CD14-positive monocyte (primary cell): ENCODE data around the gene DEF6. TPM values are rescaled to one million over a fixed set of nuclear protein-coding genes. Genes with fewer than 3 reads are reported as not detected.
"Not testable (repeated sequence)": the region's sequence is repeated elsewhere in the genome, so short reads cannot be mapped to it uniquely, and the experiment has no call there.

Source experiments
- DNase-seq, 3 donors: peaks; one replicate each; pipeline ENCODE4 v3.0.0-alpha.2; 2011 to 2022
- H2AFZ ChIP-seq: 2 replicates; pipeline ENCODE4 v1.6.0; 2012; ENCODE audit warnings: mild to moderate bottlenecking, low read depth, low read length, inconsistent platforms; ENCODE audit not compliant: insufficient read depth, poor library complexity, severe bottlenecking
- H3K27ac ChIP-seq, 2 donors: 1 replicate in 1 of 2; 2 replicates in 1 of 2; pipeline ENCODE4 v1.5.1; 2012 to 2013; ENCODE audit warnings: low read length in 2 of 2, control low read depth in 1 of 2, inconsistent platforms in 1 of 2, low read depth in 1 of 2, mild to moderate bottlenecking in 1 of 2
- H3K27me3 ChIP-seq, 2 donors: one replicate each; pipeline versions ENCODE4 v1.6.0 to v1.6.1; 2011 to 2013; ENCODE audit warnings: low read length in 2 of 2; ENCODE audit not compliant: control insufficient read depth in 2 of 2, insufficient read depth in 2 of 2
- H3K36me3 ChIP-seq, 2 donors: replicated peaks in 1 of 2; 1 replicate in 1 of 2; 2 replicates in 1 of 2; pipeline versions ENCODE4 v1.5.1 to v1.6.1; 2012 to 2013; ENCODE audit warnings: low read length in 2 of 2, control low read depth in 1 of 2, inconsistent platforms in 1 of 2, mild to moderate bottlenecking in 1 of 2; ENCODE audit not compliant: insufficient read depth in 2 of 2, control insufficient read depth in 1 of 2
- H3K4me1 ChIP-seq, 2 donors: 1 replicate in 1 of 2; 2 replicates in 1 of 2; pipeline versions ENCODE4 v1.5.1 to v1.6.1; 2012 to 2013; ENCODE audit warnings: low read length in 2 of 2, control low read depth in 1 of 2, inconsistent platforms in 1 of 2, mild to moderate bottlenecking in 1 of 2, moderate library complexity in 1 of 2; ENCODE audit not compliant: insufficient read depth in 2 of 2, control insufficient read depth in 1 of 2
- H3K4me2 ChIP-seq: replicated peaks from 2 replicates; pipeline ENCODE3; 2012; ENCODE audit warnings: low read length, moderate library complexity, mild to moderate bottlenecking; ENCODE audit not compliant: poor library complexity, severe bottlenecking; ENCODE audit errors: extremely low read depth
- H3K4me3 ChIP-seq, 3 experiments: fragments of 200-600 bp in 1 of 3; sonication (generic) in 1 of 3; replicated peaks in 1 of 3; 1 replicate in 2 of 3; 2 replicates in 1 of 3; pipeline ENCODE4 v1.5.1; 2011 to 2013; ENCODE audit warnings: low read length in 3 of 3, mild to moderate bottlenecking in 3 of 3, control low read depth in 2 of 3, low read depth in 2 of 3, inconsistent platforms in 1 of 3, moderate library complexity in 1 of 3
- H3K79me2 ChIP-seq: 2 replicates; pipeline ENCODE4 v1.6.0; 2012; ENCODE audit warnings: mild to moderate bottlenecking, control low read depth, inconsistent platforms, low read length, moderate library complexity; ENCODE audit not compliant: insufficient read depth
- H3K9ac ChIP-seq: 2 replicates; pipeline ENCODE4 v1.6.0; 2017; ENCODE audit warnings: low read length, mild to moderate bottlenecking; ENCODE audit not compliant: insufficient read depth, poor library complexity, severe bottlenecking
- H3K9me3 ChIP-seq, 2 donors: replicated peaks in 1 of 2; 1 replicate in 1 of 2; 2 replicates in 1 of 2; pipeline versions ENCODE4 v1.5.1 to v1.6.1; 2012 to 2013; ENCODE audit warnings: low read length in 2 of 2, control low read depth in 1 of 2; ENCODE audit not compliant: control insufficient read depth in 1 of 2, insufficient read depth in 1 of 2
- H4K20me1 ChIP-seq: 2 replicates; pipeline ENCODE4 v1.6.0; 2012; ENCODE audit warnings: mild to moderate bottlenecking, low read length, control low read depth, moderate library complexity; ENCODE audit not compliant: insufficient read depth
- H3K27ac Mint-ChIP-seq, 7 donors: one replicate each; pipeline ENCODE4 v1.8.0; 2020; ENCODE audit warnings: mild to moderate bottlenecking in 7 of 7, mixed read lengths in 7 of 7, moderate library complexity in 6 of 7, inconsistent platforms in 2 of 7
- H3K27me3 Mint-ChIP-seq, 3 donors: one replicate each; pipeline ENCODE4 v1.8.0; 2021 to 2022; ENCODE audit warnings: low read depth in 3 of 3, mild to moderate bottlenecking in 3 of 3, mixed read lengths in 3 of 3, moderate library complexity in 3 of 3, inconsistent platforms in 1 of 3
- H3K36me3 Mint-ChIP-seq, 2 donors: one replicate each; pipeline ENCODE4 v1.8.0; 2020; ENCODE audit warnings: mixed read lengths in 2 of 2, inconsistent platforms in 1 of 2, mild to moderate bottlenecking in 1 of 2
- H3K4me1 Mint-ChIP-seq: one replicate; pipeline ENCODE4 v1.8.0; 2020; ENCODE audit warnings: mild to moderate bottlenecking, mixed read lengths
- H3K4me3 Mint-ChIP-seq, 2 donors: one replicate each; pipeline ENCODE4 v1.8.0; 2020; ENCODE audit warnings: mild to moderate bottlenecking in 2 of 2, mixed read lengths in 2 of 2, moderate library complexity in 1 of 2
- H3K9me3 Mint-ChIP-seq, 7 donors: one replicate each; pipeline ENCODE4 v1.8.0; 2020 to 2022; ENCODE audit warnings: mixed read lengths in 7 of 7, mild to moderate bottlenecking in 6 of 7, moderate library complexity in 6 of 7, inconsistent platforms in 2 of 7
- CTCF ChIP-seq: fragments of 200-600 bp; IDR thresholded peaks from one replicate; pipeline ENCODE4 v1.8.0; 2022; ENCODE audit warnings: antibody characterized with exemption, mild to moderate bottlenecking
- WGBS: methylation state at CpG from one replicate; pipeline ENCODE4 v1.1.5; 2013; ENCODE audit warnings: missing lambda C conversion rate; ENCODE audit not compliant: insufficient coverage; 5-methylcytosine and 5-hydroxymethylcytosine counted together
- intact Hi-C, 2 donors: fragments of 100-400 bp; cut with micrococcal nuclease; formaldehyde crosslinking; loops; one replicate each; pipeline versions ENCODE4 v1.15.0 to v1.15.1; 2023
- polyA plus RNA-seq, 3 donors: library from polyadenylated mRNA; depleted of rRNA in 1 of 3; unstranded in 2 of 3; stranded (reverse) in 1 of 3; fragments of 300-500 nt in 2 of 3; fragments of >200 nt in 1 of 3; fragmentation: Illumina TruSeq in 2 of 3; gene quantifications; 1 replicate in 2 of 3; 2 replicates in 1 of 3; pipeline ENCODE4 v1.2.3, GENCODE V29; 2012 to 2021

DEF6 gene
- polyA plus RNA-seq, 3 donors = 41.2 to 110 (median 59.3) TPM

- Mint-ChIP-seq H3K4me1 (peaks cover 10% of the 10 kb centered on the region), H3K9me3 (peaks cover 2 to 6% (median 3%) of the 10 kb centered on the region in 7 donors), H3K27me3 (peaks cover 0 to 1% (median 0%) of the 10 kb centered on the region in 3 donors), H3K36me3 (peaks cover 23 to 55% of the 10 kb centered on the region in 2 donors), H3K27ac (peak overlapping the region in 2 of 7 donors; percentile 20 to 82), H3K4me3 (no peak overlapping the region)
- Histone ChIP-seq H3K79me2 (no peaks in the 10 kb centered on the region), H3K4me3 (no peak overlapping the region), H4K20me1 (peaks cover 3% of the 10 kb centered on the region), H3K9ac (no peak overlapping the region), H2AFZ (no peak overlapping the region), H3K36me3 (peaks cover 12 to 38% of the 10 kb centered on the region in 2 donors), H3K4me2 (no peak overlapping the region), H3K9me3 (no peaks in the 10 kb centered on the region), H3K27ac (no peak overlapping the region), H3K27me3 (no peaks in the 10 kb centered on the region), H3K4me1 (no peaks in the 10 kb centered on the region)
- intact Hi-C loops = loop anchor here (5.0 kb wide), 1 partner anchor 36 kb away; no protein-coding TSS in a partner anchor
- no peak for DNase-seq
- no CpG with 5 or more reads among the region's 1 CpG for WGBS
- no peak for TF ChIP-seq CTCF
Measured at GRCh38 chr6:35328108-35328723, 30.6 kb downstream of the DEF6 start.

- not testable (repeated sequence) for H3K9me3 Mint-ChIP-seq, H3K4me2 ChIP-seq, H3K27ac ChIP-seq, H3K9me3 ChIP-seq, H3K27me3 Mint-ChIP-seq, H3K4me1 ChIP-seq, H4K20me1 ChIP-seq, H3K79me2 ChIP-seq, H3K27me3 ChIP-seq, H3K9ac ChIP-seq, H3K4me3 Mint-ChIP-seq, DNase-seq, H2AFZ ChIP-seq, H3K4me3 ChIP-seq
- H3K27ac Mint-ChIP-seq = peak overlapping the region in 1 of 7 donors; percentile 26
- no CpG with 5 or more reads among the region's 8 CpGs for WGBS
- intact Hi-C loops = loop anchor here (5.0 kb wide), 1 partner anchor 37 kb away; no protein-coding TSS in a partner anchor
- H3K36me3 ChIP-seq = peaks cover 8 to 30% of the 10 kb centered on the region in 2 donors
- peaks cover 22 to 48% of the 10 kb centered on the region in 2 donors for H3K36me3 Mint-ChIP-seq
- H3K4me1 Mint-ChIP-seq = peaks cover 10% of the 10 kb centered on the region
Measured at GRCh38 chr6:35328965-35329364, 31.3 kb downstream of the DEF6 start.
